ENCODE data around the gene KLHDC8A. TPM values are rescaled to one million over a fixed set of nuclear protein-coding genes. Genes with fewer than 3 reads are reported as not detected.
"Not testable (repeated sequence)": the region's sequence is repeated elsewhere in the genome, so short reads cannot be mapped to it uniquely, and the experiment has no call there.

KLHDC8A gene
- total RNA-seq, 1 donor from 2014 or later, result 3.9 TPM

DNA sequence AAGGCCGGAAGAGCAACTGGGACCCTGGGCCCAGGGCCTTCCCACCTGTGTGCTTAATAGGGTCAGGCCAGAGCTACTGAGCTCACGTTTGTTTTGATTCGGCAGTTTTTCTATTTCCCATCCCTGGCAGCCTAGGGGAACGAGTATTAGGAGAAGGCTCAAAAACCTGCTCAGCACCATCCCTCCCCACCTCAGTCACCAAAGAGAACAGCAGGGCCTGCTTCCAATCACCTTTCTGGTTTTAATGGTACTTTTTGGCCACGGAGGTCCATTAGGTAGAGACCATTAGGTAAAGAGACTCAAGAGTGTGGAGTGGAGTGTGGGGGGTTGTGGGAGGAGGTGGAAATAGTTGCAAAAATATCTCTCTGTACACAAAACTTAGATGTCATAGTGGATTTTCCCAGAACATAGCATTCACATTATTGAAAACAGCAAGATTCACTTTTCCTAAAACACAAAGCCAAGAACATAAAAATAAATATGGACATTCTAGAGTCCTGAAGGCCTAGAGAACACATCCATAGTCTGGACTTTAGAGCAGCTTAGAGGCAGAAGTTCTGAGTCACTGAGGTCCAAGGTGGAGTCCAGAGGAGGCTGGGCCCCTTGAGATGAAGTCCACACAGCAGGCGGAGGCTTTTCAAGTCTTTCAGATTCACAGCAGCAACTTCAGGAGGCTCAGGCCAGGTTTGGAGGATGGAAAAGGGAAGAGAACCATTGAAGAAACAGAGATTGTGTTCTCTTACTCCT lies 54.7 kb downstream of the KLHDC8A start:
- Mint-ChIP-seq H3K27ac (peak overlapping the region; percentile 90), H3K4me3 (peak overlapping the region; percentile 72), H3K4me1 (ENCODE audit: unreplicated experiment) (peaks cover 33% of the 10 kb centered on the region), H3K27me3 (no peaks in the 10 kb centered on the region), H3K9me3 (no peaks in the 10 kb centered on the region), H3K36me3 (peaks cover 20% of the 10 kb centered on the region)
- TF ChIP-seq, protein P1, sequence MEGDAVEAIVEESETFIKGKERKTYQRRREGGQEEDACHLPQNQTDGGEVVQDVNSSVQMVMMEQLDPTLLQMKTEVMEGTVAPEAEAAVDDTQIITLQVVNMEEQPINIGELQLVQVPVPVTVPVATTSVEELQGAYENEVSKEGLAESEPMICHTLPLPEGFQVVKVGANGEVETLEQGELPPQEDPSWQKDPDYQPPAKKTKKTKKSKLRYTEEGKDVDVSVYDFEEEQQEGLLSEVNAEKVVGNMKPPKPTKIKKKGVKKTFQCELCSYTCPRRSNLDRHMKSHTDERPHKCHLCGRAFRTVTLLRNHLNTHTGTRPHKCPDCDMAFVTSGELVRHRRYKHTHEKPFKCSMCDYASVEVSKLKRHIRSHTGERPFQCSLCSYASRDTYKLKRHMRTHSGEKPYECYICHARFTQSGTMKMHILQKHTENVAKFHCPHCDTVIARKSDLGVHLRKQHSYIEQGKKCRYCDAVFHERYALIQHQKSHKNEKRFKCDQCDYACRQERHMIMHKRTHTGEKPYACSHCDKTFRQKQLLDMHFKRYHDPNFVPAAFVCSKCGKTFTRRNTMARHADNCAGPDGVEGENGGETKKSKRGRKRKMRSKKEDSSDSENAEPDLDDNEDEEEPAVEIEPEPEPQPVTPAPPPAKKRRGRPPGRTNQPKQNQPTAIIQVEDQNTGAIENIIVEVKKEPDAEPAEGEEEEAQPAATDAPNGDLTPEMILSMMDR (conservative IDR thresholded peaks at IDR 0.05), result no peak
- DNase-seq (ENCODE audit: extremely low spot score, unreplicated experiment), result no peak

DNA sequence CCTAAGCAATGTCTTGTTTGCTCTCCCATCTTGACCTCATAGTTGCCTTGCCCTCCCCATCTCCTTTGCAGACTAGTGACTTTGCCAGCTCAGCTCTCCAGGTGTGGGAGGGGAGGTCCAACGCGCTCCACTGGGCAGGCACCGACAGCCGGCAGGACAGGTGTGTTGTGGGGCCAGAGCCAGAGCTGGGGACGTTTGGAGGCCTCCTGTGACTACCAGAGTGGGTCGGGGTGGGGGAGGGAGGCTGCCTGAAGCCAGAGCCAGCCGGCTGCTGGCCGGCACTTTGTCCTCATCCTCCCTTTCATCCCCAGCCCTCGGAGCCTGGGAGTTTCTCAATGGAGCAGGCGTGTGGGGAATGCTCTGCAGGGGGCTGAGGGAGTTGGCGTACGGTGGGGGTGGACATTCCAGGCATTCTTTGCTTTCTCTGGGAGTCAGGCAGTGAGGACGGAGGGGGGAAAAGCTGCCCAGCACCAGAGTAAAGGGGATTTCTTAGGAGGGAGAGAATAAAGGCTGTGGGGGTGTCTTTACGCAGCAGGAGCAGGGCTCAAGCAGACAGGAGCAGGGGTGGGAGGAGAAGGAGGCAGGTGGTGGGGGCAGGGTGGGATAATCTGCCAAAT lies 55.4 kb downstream of the KLHDC8A start:
- Mint-ChIP-seq H3K36me3 (peaks cover 16% of the 10 kb centered on the region), H3K4me1 (ENCODE audit: unreplicated experiment) (peaks cover 34% of the 10 kb centered on the region), H3K27ac (peak overlapping the region; percentile 90), H3K27me3 (no peaks in the 10 kb centered on the region), H3K4me3 (peak overlapping the region; percentile 72), H3K9me3 (no peaks in the 10 kb centered on the region)
- TF ChIP-seq, protein P1 (conservative IDR thresholded peaks at IDR 0.05), result no peak
- peak; percentile 79 for DNase-seq (ENCODE audit: extremely low spot score, unreplicated experiment)

DNA sequence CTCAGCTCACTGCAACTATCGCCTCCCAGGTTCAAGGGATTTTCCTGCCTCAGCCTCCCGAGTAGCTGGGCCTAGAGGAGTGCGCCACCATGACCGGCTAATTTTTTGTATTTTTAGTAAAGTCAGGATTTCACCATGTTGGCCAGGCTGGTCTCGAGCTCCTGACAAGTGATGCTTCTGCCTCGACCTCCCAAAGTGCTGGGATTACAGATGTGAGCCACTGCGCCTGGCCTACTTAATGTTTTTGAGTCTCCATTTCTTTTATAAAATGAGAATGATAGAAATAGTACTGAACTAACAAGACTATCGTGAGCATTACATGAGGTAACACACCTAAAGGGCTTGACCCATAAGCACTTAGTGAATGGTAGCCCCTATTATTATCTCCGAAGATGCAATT lies 56.6 kb downstream of the KLHDC8A start:
- H3K4me3 Mint-ChIP-seq, result no peak overlapping the region
- peaks cover 42% of the 10 kb centered on the region for H3K4me1 Mint-ChIP-seq (ENCODE audit: unreplicated experiment)
- DNase-seq (ENCODE audit: extremely low spot score, unreplicated experiment), result no peak
- H3K9me3 Mint-ChIP-seq, result no peaks in the 10 kb centered on the region
- TF ChIP-seq, protein P1 (conservative IDR thresholded peaks at IDR 0.05), result no peak
- H3K27me3 Mint-ChIP-seq, result no peaks in the 10 kb centered on the region
- H3K27ac Mint-ChIP-seq, result peak overlapping the region; percentile 90
- peaks cover 13% of the 10 kb centered on the region for H3K36me3 Mint-ChIP-seq

DNA sequence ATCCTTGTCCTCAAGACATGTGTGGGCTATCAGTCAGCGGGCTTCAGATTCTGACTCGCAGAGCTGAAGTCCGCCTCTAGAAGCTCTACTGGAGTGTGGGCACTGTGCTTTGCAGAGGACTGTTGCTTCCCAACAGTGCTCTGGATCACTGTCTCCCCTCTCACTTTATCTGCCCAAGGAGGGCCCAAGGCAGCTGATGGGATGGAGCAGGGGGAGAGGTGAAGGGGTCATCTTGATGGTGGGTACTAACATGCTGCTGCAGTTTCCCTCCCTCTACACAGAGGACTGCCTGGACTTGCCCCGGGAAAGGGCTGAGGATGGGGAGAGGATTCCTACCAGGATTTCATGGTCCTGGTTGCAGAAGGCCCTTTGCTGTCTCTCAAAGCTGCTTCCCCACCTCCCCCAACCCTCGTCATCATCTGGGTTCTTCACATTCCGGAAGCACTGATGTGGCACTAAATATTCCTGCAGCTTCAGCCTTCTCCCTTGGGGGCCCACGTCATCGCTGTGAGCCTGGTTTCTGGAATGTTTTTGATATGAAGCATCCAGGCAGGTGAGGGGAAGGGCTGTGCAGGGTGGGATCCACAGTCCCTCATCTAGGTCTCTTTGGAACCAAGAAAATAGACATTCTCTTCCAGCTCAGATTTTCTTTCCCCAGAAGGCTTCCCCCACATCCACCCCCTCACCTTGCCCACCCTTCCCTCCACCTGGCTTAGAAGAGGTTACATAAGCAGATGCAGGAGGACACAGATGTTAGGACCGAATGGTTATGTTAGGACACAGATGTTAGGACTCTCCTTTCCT lies 58.3 kb downstream of the KLHDC8A start:
- Mint-ChIP-seq H3K27me3 (no peaks in the 10 kb centered on the region), H3K9me3 (no peaks in the 10 kb centered on the region), H3K4me1 (ENCODE audit: unreplicated experiment) (peaks cover 57% of the 10 kb centered on the region), H3K36me3 (peaks cover 6% of the 10 kb centered on the region), H3K27ac (peak overlapping the region; percentile 82), H3K4me3 (peak overlapping the region; percentile 39)
- no peak for DNase-seq (ENCODE audit: extremely low spot score, unreplicated experiment)
- TF ChIP-seq, protein P1 (conservative IDR thresholded peaks at IDR 0.05), result no peak

DNA sequence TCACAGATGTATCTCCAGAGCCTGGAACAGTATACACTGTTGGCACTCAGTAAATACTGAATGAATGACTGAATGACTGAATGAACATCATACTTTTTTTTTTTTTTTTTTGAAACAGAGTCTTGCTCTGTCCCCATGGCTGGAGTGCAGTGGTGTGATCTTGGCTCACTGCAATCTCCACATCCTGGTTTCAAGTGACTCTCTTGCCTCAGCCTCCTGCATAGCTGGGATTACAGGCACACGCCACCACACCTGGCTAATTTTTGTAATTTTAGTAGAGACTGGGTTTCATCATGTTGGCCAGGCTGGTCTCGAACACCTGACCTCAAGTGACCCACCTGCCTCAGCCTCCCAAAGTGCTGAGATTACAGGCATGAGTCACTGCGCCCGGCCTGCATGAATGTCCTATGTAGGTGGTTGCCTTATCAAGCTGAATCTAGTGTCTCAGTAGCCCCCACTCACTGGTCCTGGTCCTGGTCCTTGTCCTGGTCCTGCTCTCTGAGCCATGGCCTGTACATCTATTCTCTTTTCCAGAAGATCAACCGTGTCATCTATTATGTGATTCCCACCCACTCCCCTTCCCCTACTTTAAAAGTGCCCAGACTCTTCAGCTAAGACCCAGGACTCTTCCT lies 59.1 kb downstream of the KLHDC8A start:
- H3K9me3 Mint-ChIP-seq; H3K4me3 Mint-ChIP-seq; DNase-seq (ENCODE audit: extremely low spot score, unreplicated experiment); H3K36me3 Mint-ChIP-seq; H3K27me3 Mint-ChIP-seq: not testable (repeated sequence)
- Mint-ChIP-seq H3K27ac (peak overlapping the region; percentile 82), H3K4me1 (ENCODE audit: unreplicated experiment) (peaks cover 60% of the 10 kb centered on the region)
